ENCODE measurements around the gene TAMALIN. TPM values are rescaled to one million over a fixed set of nuclear protein-coding genes. Genes with fewer than 3 reads are reported as not detected.

TAMALIN gene
- total RNA-seq, 1 donor from 2014 or later: 31.3 TPM

GRCh38 chr12:52050116-52050757 is 43.5 kb downstream of the TAMALIN start:
- no peak for TF ChIP-seq CTCF (IDR thresholded peaks at IDR 0.05; ENCODE audit: partially characterized antibody, unreplicated experiment)
- Mint-ChIP-seq H3K36me3 (ENCODE audit: unreplicated experiment) (no peaks in the 10 kb centered on the region), H3K27me3 (ENCODE audit: unreplicated experiment) (peaks cover 18% of the 10 kb centered on the region), H3K27ac (ENCODE audit: unreplicated experiment) (no peak overlapping the region), H3K4me3 (ENCODE audit: unreplicated experiment) (peak overlapping the region; percentile 63), H3K4me1 (ENCODE audit: low read depth, unreplicated experiment) (peaks cover 6% of the 10 kb centered on the region), H3K9me3 (ENCODE audit: unreplicated experiment) (peaks cover 5% of the 10 kb centered on the region)
- no peak for DNase-seq

DNA sequence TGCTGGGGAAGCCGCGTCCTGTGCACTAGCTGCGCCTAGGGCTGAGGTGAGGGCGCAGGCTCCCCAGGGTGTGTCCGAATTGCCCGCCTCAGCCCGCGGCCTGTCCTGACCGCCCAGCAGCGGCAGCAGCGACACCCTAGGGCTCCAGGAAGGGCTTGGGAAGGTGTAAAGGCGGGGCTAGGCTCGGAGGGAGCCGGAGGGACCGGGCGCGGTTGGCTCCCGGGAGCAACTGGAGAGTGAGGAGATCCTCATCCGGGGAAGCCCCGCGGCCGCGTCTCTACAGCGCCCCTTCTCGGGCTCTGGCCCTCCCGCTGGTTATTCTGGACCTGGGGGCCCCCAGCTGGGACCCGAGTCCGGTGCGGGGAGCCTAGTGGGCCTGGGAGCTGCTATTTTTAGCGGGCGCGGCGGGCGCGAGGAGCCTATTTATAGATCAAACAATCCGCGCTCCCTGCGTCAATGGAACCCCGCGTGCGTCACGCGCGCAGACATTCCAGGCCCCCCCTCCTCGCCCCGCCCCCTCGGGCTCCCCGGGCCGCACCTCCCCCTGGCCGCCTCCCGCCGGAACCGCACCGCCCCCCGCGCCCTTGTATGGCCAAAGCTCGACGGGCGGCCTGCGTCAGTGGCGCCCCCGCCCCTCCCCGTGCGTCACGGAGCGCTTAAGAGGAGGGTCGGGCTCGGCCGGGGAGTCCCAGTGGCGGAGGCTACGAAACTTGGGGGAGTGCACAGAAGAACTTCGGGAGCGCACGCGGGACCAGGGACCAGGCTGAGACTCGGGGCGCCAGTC is 44.2 kb downstream of the TAMALIN start, which contains the start of gene NR4A1:
NR4A1 (plus strand) TSS at position 685 of the 784 bp plus-strand sequence. CDS start 2,887 bp downstream, outside the sequence.
- peaks cover 18% of the 10 kb centered on the region for H3K27me3 Mint-ChIP-seq (ENCODE audit: unreplicated experiment)
- no peak for TF ChIP-seq CTCF (IDR thresholded peaks at IDR 0.05; ENCODE audit: partially characterized antibody, unreplicated experiment)
- no peaks in the 10 kb centered on the region for H3K36me3 Mint-ChIP-seq (ENCODE audit: unreplicated experiment)
- H3K9me3 Mint-ChIP-seq (ENCODE audit: unreplicated experiment): peaks cover 5% of the 10 kb centered on the region
- peak within 1 kb of the TSS; percentile 68 for H3K4me3 Mint-ChIP-seq (ENCODE audit: unreplicated experiment)
- H3K4me1 Mint-ChIP-seq (ENCODE audit: low read depth, unreplicated experiment): peaks cover 6% of the 10 kb centered on the region
- H3K27ac Mint-ChIP-seq (ENCODE audit: unreplicated experiment): no peak within 1 kb of the TSS
- DNase-seq: peak; percentile 84

- H3K9me3 Mint-ChIP-seq (ENCODE audit: unreplicated experiment): peaks cover 5% of the 10 kb centered on the region
- peaks cover 8% of the 10 kb centered on the region for H3K4me1 Mint-ChIP-seq (ENCODE audit: low read depth, unreplicated experiment)
- no peak for TF ChIP-seq CTCF (IDR thresholded peaks at IDR 0.05; ENCODE audit: partially characterized antibody, unreplicated experiment)
- H3K36me3 Mint-ChIP-seq (ENCODE audit: unreplicated experiment): no peaks in the 10 kb centered on the region
- H3K27me3 Mint-ChIP-seq (ENCODE audit: unreplicated experiment): peaks cover 15% of the 10 kb centered on the region
- no peak overlapping the region for H3K27ac Mint-ChIP-seq (ENCODE audit: unreplicated experiment)
- no peak for DNase-seq
- H3K4me3 Mint-ChIP-seq (ENCODE audit: unreplicated experiment): no peak overlapping the region
Measured at GRCh38 chr12:52052468-52053186, 45.9 kb downstream of the TAMALIN start.

GRCh38 chr12:52053536-52054209 is 46.9 kb downstream of the TAMALIN start:
- no peaks in the 10 kb centered on the region for H3K36me3 Mint-ChIP-seq (ENCODE audit: unreplicated experiment)
- no peak for DNase-seq
- H3K27me3 Mint-ChIP-seq (ENCODE audit: unreplicated experiment): peaks cover 15% of the 10 kb centered on the region
- TF ChIP-seq CTCF (IDR thresholded peaks at IDR 0.05; ENCODE audit: partially characterized antibody, unreplicated experiment): no peak
- no peak overlapping the region for H3K4me3 Mint-ChIP-seq (ENCODE audit: unreplicated experiment)
- no peak overlapping the region for H3K27ac Mint-ChIP-seq (ENCODE audit: unreplicated experiment)
- H3K9me3 Mint-ChIP-seq (ENCODE audit: unreplicated experiment): peaks cover 5% of the 10 kb centered on the region
- peaks cover 10% of the 10 kb centered on the region for H3K4me1 Mint-ChIP-seq (ENCODE audit: low read depth, unreplicated experiment)

All from glutamatergic neuron (in vitro differentiated cells).